Measurements from ENCODE around the gene NUMA1. TPM values are rescaled to one million over a fixed set of nuclear protein-coding genes. Genes with fewer than 3 reads are reported as not detected.

The NUMA1 gene, protein sequence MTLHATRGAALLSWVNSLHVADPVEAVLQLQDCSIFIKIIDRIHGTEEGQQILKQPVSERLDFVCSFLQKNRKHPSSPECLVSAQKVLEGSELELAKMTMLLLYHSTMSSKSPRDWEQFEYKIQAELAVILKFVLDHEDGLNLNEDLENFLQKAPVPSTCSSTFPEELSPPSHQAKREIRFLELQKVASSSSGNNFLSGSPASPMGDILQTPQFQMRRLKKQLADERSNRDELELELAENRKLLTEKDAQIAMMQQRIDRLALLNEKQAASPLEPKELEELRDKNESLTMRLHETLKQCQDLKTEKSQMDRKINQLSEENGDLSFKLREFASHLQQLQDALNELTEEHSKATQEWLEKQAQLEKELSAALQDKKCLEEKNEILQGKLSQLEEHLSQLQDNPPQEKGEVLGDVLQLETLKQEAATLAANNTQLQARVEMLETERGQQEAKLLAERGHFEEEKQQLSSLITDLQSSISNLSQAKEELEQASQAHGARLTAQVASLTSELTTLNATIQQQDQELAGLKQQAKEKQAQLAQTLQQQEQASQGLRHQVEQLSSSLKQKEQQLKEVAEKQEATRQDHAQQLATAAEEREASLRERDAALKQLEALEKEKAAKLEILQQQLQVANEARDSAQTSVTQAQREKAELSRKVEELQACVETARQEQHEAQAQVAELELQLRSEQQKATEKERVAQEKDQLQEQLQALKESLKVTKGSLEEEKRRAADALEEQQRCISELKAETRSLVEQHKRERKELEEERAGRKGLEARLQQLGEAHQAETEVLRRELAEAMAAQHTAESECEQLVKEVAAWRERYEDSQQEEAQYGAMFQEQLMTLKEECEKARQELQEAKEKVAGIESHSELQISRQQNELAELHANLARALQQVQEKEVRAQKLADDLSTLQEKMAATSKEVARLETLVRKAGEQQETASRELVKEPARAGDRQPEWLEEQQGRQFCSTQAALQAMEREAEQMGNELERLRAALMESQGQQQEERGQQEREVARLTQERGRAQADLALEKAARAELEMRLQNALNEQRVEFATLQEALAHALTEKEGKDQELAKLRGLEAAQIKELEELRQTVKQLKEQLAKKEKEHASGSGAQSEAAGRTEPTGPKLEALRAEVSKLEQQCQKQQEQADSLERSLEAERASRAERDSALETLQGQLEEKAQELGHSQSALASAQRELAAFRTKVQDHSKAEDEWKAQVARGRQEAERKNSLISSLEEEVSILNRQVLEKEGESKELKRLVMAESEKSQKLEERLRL (N-terminal part only)
- 38.8 to 45.7 TPM (median 40.4 TPM) in 3 replicates for polyA plus RNA-seq
- 26.5 TPM for polyA plus RNA-seq (2011; ENCODE audit: low read depth)
- 24.7 and 32.8 TPM in 2 replicates for polyA plus RNA-seq (2011; cell fraction: cytosol; rRNA removed)
- 108 and 133 TPM in 2 replicates for polyA plus RNA-seq (2011; cell fraction: nucleus; rRNA removed)
- 44.4 and 52.9 TPM in 2 replicates for polyA plus RNA-seq (2012; ENCODE audit: low replicate concordance)
- polyA minus RNA-seq = 89.8 to 255 TPM (median 101 TPM) in 3 replicates
- polyA minus RNA-seq (2011; cell fraction: cytosol; rRNA and poly(A)+ RNA removed) = 46.2 TPM
- polyA minus RNA-seq (2011; cell fraction: nucleus; rRNA and poly(A)+ RNA removed) = 82.2 and 105 TPM in 2 replicates

GRCh38 chr11:72080326-72081183 lies at the start of gene NUMA1, which contains the start of gene LRRC51:
Gene NUMA1, minus strand, starts transcription at chr11:72080542. Its CDS starts 44,599 bp downstream, at chr11:72035943.
Gene LRRC51, plus strand, starts transcription at chr11:72080850. Its CDS starts 8,234 bp downstream, at chr11:72089084.
- no peaks in the 10 kb centered on the region for H4K20me1 ChIP-seq (ENCODE audit: control insufficient read depth, extremely low read depth, insufficient read depth, low read length)
- no peaks in the 10 kb centered on the region for H3K27me3 ChIP-seq (ENCODE audit: control insufficient read depth, extremely low read depth, insufficient read depth, low read length)
- DNase-seq (ENCODE audit: low read depth, low spot score) (peak; percentile 100), FAIRE-seq (peak; percentile 85)
- peak within 1 kb of the TSS; percentile 90 for H3K27ac ChIP-seq (ENCODE audit: control insufficient read depth, insufficient read depth, low read length)
- no peaks in the 10 kb centered on the region for H3K9me1 ChIP-seq (ENCODE audit: control insufficient read depth, extremely low read depth, insufficient read depth, low read length)
- peak within 1 kb of the TSS; percentile 97 for H3K4me2 ChIP-seq (ENCODE audit: control insufficient read depth, extremely low read depth, insufficient read depth, low read depth, low read length)
- peak within 1 kb of the TSS; percentile 87 for H3K9ac ChIP-seq (ENCODE audit: control insufficient read depth, extremely low read depth, insufficient read depth, low read length)
- peaks cover 51% of the 10 kb centered on the region for H3K4me1 ChIP-seq (ENCODE audit: control insufficient read depth, extremely low read depth, insufficient read depth, low read length)
- peak within 1 kb of the TSS; percentile 96 for H2AFZ ChIP-seq (ENCODE audit: control insufficient read depth, low read length)
- TF ChIP-seq, protein P1, sequence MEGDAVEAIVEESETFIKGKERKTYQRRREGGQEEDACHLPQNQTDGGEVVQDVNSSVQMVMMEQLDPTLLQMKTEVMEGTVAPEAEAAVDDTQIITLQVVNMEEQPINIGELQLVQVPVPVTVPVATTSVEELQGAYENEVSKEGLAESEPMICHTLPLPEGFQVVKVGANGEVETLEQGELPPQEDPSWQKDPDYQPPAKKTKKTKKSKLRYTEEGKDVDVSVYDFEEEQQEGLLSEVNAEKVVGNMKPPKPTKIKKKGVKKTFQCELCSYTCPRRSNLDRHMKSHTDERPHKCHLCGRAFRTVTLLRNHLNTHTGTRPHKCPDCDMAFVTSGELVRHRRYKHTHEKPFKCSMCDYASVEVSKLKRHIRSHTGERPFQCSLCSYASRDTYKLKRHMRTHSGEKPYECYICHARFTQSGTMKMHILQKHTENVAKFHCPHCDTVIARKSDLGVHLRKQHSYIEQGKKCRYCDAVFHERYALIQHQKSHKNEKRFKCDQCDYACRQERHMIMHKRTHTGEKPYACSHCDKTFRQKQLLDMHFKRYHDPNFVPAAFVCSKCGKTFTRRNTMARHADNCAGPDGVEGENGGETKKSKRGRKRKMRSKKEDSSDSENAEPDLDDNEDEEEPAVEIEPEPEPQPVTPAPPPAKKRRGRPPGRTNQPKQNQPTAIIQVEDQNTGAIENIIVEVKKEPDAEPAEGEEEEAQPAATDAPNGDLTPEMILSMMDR (optimal IDR thresholded peaks at IDR 0.05 in 1 of 3, IDR thresholded peaks at IDR 0.05 in 1 of 3, conservative IDR thresholded peaks at IDR 0.05 in 1 of 3; ENCODE audit: extremely low read depth in 1 of 3, insufficient read depth in 2 of 3, low read length in 3 of 3) = no peak
- no peak for TF ChIP-seq EZH2 (IDR thresholded peaks at IDR 0.05; ENCODE audit: low read length)
- dilution Hi-C loops (cut with MboI; ENCODE audit: extremely low pct_ligation_motif_present, low sequenced_read_pairs) = no loop called here
- H3K4me3 ChIP-seq (ENCODE audit: control insufficient read depth in 2 of 3, extremely low read depth in 1 of 3, insufficient read depth in 2 of 3, low read depth in 1 of 3, low read length in 3 of 3) = peak within 1 kb of the TSS; percentile 73 to 94 (median 94)
- no peaks in the 10 kb centered on the region for H3K9me3 ChIP-seq (ENCODE audit: control insufficient read depth, low read depth, low read length)
- no peaks in the 10 kb centered on the region for H3K36me3 ChIP-seq (ENCODE audit: control insufficient read depth in 2 of 2, extremely low read depth in 1 of 2, insufficient read depth in 2 of 2, low read length in 2 of 2)
- peaks cover 44% of the 10 kb centered on the region for H3K79me2 ChIP-seq (ENCODE audit: control insufficient read depth, insufficient read depth, low read length)

All from keratinocyte (primary cell).